ENCODE data around the gene FGF8.

The FGF8 gene

DNA sequence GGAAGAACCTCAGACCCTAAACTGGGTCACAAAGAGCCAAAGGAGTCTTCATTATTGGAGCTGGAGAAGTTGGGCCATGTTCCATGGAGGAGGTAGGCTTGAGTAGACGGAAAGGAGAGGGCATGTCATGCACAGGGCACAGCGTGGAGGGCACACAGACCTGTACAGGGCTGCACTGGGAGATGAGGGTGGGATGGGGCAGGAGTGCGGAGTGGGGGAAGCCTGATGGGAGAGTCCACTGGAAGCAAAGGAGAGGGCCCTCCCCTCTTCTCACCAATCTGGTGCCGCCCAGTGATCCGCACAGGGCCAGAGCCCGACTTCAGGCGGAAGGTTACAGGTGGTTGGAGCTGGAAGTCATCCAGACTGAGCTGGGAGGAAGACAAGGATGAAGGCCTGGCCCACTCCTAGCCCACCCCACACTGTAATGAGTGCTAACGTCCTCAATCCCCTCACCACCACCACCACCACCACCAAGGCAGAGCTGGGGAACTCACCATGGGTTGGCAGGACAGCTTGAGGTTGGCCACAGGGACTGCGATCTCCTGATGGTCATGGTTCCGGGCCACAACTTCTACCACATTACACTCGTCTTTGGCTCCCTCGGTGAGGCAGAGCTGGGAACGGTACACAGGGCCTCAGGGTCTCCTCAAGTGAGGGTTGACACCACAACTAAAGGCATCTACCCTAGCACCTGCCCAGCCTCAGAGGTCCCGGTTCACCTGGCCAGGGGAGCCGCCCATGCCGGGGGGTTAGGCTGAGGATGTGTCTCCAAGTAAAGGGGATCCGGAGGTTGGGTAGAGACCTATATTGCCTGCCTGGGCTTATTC lies 6.3 kb upstream of the FGF8 start:
- no peak for DNase-seq (ENCODE audit: low read depth, low spot score)

DNA sequence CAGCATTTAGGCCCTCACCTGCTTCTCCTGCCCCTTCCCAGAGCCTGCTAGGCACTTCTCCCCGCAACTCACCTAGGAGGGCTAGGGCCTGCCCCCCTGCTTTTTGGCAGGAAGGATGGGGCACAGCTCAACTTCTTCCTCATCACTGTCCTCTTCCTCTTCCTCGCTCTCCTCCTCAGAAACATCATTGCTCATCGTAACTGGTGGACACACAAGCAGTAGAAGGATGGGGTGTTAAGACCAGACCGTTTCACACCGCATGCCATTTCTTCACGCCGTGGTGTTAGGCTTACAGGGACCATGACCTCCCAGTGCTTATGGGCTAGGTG lies 5.7 kb upstream of the FGF8 start:
- no peak for DNase-seq (ENCODE audit: low read depth, low spot score)

GRCh38 chr10:101780818-101781654 lies 5.1 kb upstream of the FGF8 start:
- DNase-seq (ENCODE audit: low read depth, low spot score), result peak; percentile 52

DNA sequence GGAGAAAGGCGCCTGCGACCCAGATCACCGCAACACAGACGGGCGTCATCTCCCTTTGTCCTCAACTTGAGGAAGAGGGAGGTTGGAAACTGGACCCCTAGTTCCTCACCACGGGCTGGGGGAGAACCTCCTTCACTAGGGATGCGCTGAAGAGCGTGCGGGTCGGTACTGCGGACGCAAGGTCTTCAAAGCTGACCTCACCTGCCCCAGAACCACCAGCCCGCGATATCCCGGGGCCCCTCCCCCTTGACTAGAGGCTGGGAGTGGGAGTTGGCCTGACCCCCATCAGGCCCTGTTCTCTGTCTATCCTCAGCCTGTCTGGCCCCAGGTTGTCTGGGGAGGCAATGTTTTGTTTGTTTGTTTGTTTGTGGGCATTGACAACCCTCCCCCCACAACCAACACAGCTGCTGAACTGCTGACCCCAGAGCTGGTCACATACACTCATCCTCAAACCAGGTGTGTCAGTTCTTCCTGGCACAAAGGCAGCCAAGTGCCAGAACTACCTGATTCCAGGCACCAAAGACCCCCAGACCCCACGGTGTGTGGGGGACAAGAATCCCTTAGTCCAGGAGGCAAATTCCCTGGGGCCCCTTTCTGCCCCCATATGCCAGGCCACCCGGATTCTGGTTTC lies 4.4 kb upstream of the FGF8 start:
- no peak for DNase-seq (ENCODE audit: low read depth, low spot score)

- peak; percentile 67 for DNase-seq (ENCODE audit: low read depth, low spot score)
Measured at GRCh38 chr10:101779544-101780186, 3.8 kb upstream of the FGF8 start.

DNA sequence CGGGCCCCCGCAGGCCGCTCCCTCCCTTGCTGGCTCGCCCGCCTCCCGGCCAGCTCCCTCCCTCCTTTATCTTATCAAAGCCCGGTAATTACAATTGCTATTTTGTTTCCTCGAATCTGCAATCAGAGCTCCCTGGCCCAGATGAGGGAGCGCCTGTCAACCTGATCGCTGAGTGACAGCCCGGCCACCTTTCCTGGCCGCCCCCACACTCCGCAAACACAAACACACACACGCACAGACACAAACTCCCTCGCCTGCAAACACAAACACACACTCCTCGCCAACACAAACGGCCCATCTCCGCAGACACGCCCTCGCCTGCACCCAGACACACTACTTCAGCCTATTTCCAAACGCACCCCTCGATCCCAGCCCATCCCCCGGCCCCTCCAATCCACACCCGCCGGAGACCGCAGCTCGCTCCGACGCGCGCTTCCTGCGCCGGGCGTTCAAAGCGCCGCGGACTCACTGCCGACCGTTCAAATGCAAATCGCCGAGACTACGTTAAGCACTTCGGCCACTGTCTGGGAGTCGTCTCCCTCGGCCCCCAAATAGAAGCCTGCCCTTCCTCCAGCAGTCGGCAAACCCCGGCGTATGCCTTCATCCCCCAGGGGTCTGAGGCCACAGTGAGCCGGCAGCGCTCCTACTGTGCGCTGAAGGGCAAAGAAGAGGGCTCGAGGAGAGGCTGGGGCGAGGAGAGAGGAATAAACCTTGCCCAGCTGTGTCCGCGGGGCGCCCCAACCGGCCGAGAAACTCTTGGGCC lies 3.0 kb upstream of the FGF8 start:
- no peak for DNase-seq (ENCODE audit: low read depth, low spot score)

- DNase-seq (ENCODE audit: low read depth, low spot score), result no peak
Measured at GRCh38 chr10:101778151-101778780, 2.4 kb upstream of the FGF8 start.

GRCh38 chr10:101777619-101778145 lies 1.8 kb upstream of the FGF8 start:
- DNase-seq (ENCODE audit: low read depth, low spot score), result no peak

DNA sequence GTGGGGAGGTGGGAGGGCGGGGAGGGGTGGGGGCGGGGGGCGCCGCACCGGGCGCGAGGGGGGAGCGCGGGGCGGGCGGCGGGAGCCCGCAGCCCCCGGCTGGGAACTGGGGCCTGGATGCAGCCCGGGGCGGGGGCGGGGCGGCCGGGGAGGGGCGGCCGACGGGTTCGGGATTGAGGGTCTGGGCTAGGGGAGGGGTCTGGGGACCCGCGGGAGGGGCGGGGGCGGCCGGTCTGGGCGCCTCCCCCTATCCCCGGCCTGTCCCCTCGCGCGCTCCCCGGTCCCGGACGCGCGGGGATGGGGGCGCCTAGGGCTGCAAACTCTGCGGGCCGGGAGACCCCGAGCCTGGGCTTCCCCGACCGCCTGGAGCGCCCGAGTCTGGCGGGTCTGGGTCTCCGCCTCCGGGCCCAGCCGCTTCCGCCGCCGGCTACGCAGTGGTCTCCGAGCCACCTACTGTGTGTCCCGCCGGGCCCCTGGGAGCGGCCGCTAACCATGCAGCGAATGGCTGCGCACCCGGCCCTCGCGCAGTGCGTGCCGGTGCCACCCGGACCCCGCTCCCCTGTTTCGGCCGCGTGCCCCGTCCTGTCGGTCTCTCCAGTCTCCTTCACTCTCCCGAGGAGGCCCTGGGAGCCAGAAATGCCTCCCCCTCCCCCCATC lies 375 bp upstream of the FGF8 start:
- no peak for DNase-seq (ENCODE audit: low read depth, low spot score)

DNA sequence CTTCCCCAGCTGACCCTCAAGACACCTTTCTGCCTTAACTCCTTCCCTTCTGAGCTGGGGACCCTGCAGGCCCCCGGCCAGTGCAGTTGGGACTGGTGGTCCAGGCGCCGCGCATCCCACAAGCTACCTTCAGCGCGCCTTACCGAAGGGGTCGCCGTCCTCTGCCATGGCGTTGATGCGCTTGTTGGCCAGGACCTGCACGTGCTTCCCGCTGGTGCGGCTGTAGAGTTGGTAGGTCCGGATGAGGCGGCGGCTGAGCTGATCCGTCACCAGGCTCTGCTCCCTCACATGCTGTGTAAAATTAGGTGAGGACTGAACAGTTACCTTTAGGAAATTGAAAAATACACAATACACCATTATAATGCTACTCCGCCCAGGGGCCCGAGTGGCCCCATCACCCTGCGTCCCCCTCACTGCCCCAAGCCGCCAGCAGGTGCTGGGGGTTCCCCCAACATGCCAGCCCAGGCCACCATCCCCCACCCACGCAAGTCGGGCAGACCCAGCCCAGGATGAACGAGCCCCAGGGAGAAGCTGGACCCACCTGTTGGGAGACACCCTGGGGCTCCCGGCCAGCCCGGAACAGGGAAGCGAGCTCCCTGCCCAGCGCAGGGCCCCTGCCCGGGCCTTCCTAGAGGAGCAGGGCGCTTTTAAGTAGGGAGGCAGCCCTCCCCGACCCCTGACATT lies 1.2 kb downstream of the FGF8 start:
- no peak for DNase-seq (ENCODE audit: low read depth, low spot score)

DNA sequence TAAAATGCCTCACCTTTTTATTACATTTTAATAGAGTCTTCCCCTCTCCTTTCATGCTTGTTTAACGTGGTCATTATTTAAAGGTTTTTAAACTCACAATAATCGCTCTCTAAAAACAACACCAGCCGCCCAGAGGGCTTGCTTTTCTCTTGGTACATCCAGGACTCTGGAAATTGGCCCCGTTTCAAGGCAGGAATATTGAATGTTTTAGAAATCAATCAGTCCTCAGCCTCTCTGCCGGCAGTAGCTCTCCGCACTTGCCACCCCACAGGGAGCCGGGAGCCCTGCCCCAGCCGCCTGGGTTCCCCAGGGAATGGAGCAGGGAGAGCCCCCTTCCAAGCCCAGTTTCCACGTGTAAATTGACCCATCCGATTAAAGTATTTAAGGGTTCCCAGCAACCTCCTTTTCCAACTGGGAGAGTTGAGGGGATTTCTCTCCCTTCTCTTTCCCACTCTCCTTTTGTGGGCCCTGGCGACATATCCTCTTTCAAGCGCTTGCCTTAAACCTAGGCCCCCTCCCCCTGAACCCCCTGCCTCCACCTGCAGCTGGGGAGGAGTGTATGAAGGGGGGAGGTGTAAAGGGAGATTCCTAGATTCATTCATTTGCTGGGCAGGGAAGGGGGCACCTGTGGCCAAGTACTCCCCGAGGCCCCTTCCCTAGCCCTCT lies 1.9 kb downstream of the FGF8 start:
- no peak for DNase-seq (ENCODE audit: low read depth, low spot score)

- DNase-seq (ENCODE audit: low read depth, low spot score), result no peak
Measured at GRCh38 chr10:101772895-101773761, 2.8 kb downstream of the FGF8 start.

DNA sequence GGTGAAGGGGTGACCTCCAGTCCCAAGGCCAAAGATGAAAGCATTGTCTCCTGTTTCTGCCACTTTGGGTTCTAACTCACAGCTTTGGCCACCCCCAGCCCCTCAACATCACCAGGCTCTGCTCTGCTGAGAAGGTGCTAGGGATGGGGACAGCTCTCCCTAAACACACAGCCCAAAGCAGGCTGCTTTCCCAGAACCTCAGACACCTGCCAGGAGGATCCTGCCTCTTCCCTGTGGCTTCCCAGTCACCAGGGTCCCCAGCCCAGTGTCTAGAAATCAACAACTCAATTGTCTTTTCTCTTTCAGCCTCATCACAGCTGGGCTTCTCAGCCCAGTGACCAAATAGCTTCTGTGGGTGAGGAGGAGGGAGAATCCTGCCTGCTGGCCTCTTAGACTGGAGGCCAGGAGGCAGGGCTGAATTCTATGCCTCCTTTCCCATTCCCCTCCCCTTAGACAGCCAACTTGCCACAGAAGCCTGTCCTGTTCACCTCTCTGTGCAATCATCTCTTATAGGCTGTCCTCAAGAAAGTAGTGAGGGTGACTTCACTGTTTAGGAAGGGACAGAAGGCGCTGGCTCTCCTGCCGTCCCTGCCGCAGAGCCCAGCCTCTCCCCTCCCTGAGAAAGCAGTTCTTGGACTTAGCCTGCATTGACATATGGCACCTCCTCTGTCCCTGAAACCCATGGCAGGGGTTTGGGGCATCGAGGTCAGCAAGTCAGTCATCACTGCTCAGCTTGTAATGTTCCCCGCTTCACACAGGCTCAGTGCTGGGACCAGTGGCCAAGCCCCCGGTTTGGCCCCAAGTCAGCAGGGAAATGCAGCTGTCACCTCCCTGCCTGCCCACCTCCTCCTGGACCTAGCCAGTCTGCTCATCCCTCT lies 3.7 kb downstream of the FGF8 start:
- no peak for DNase-seq (ENCODE audit: low read depth, low spot score)

DNA sequence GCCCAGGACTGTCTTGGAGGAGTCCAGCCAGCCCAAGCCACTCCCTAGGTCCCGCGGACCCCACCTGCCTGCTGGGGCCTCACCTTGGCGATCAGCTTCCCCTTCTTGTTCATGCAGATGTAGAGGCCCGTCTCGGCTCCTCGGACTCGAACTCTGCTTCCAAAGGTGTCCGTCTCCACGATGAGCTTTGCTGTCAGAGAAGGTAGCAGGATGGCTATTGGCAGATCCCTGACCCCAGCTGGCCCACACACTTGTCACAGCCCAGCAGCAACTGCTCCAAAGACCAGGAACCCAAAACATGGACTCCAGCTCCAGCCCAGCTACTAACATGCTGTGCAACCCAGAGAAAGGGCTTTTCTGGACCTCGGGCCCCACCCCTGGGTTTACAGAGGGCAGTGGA lies 4.5 kb downstream of the FGF8 start:
- no peak for DNase-seq (ENCODE audit: low read depth, low spot score)

GRCh38 chr10:101770331-101771215 lies 5.3 kb downstream of the FGF8 start:
- no peak for DNase-seq (ENCODE audit: low read depth, low spot score)

Measured in activated CD4-positive, CD25-positive, alpha-beta regulatory T cell treated with anti-CD3 and anti-CD28 coated beads, Interleukin-2, amount 50 U/mL, for 16 hours (primary cell).